Trophoblast cell (in vitro differentiated cells and primary cell): ENCODE data around the gene CHKA.

ENCODE experiments used
- DNase-seq, 2 donors: peaks; one replicate each; pipeline ENCODE4 v3.0.0-alpha.2; 2016
- H2AFZ ChIP-seq: 2 replicates; pipeline ENCODE4 v1.6.1; 2013; ENCODE audit warnings: low read length, moderate library complexity, mild to moderate bottlenecking; ENCODE audit not compliant: insufficient read depth, poor library complexity
- H2AK5ac ChIP-seq: 2 replicates; pipeline ENCODE4 v1.6.1; 2013; ENCODE audit warnings: mild to moderate bottlenecking, low read length
- H2BK120ac ChIP-seq: 2 replicates; pipeline ENCODE4 v1.6.1; 2013; ENCODE audit warnings: low read length, mild to moderate bottlenecking, moderate library complexity; ENCODE audit not compliant: insufficient read depth, poor library complexity
- H2BK12ac ChIP-seq: 2 replicates; pipeline ENCODE4 v1.6.1; 2013; ENCODE audit warnings: mild to moderate bottlenecking, low read length, moderate library complexity
- H2BK5ac ChIP-seq: 2 replicates; pipeline ENCODE4 v1.6.1; 2013; ENCODE audit warnings: low read length, low read depth, moderate library complexity, mild to moderate bottlenecking; ENCODE audit not compliant: poor library complexity
- H3K14ac ChIP-seq: 2 replicates; pipeline ENCODE4 v1.6.1; 2013; ENCODE audit warnings: mild to moderate bottlenecking, low read length
- H3K18ac ChIP-seq: 2 replicates; pipeline ENCODE4 v1.6.1; 2013; ENCODE audit warnings: mild to moderate bottlenecking, low read length
- H3K23ac ChIP-seq: 2 replicates; pipeline ENCODE4 v1.6.1; 2013; ENCODE audit warnings: low read length
- H3K27ac ChIP-seq: 2 replicates; pipeline ENCODE4 v1.5.1; 2013; ENCODE audit warnings: low read depth, mild to moderate bottlenecking, inconsistent platforms, low read length, moderate library complexity
- H3K27me3 ChIP-seq: 2 replicates; pipeline ENCODE4 v1.6.1; 2013; ENCODE audit warnings: inconsistent platforms, mild to moderate bottlenecking, low read length, moderate library complexity; ENCODE audit not compliant: insufficient read depth
- H3K36me3 ChIP-seq, 2 experiments: 1 replicate in 1 of 2; 2 replicates in 1 of 2; pipeline ENCODE4 v1.6.1; 2013; ENCODE audit warnings: low read length in 2 of 2, mild to moderate bottlenecking in 2 of 2, moderate library complexity in 1 of 2; ENCODE audit not compliant: insufficient read depth in 2 of 2, control insufficient read depth in 1 of 2
- H3K4ac ChIP-seq: 2 replicates; pipeline ENCODE4 v1.6.1; 2013; ENCODE audit warnings: low read depth, mild to moderate bottlenecking, low read length, moderate library complexity
- H3K4me1 ChIP-seq, 2 experiments: 1 replicate in 1 of 2; 2 replicates in 1 of 2; pipeline ENCODE4 v1.6.1; 2013; ENCODE audit warnings: low read length in 2 of 2, mild to moderate bottlenecking in 2 of 2, moderate library complexity in 1 of 2; ENCODE audit not compliant: insufficient read depth in 2 of 2, control insufficient read depth in 1 of 2
- H3K4me2 ChIP-seq: 2 replicates; pipeline ENCODE4 v1.6.1; 2013; ENCODE audit warnings: inconsistent platforms, mild to moderate bottlenecking, low read length, moderate library complexity
- H3K4me3 ChIP-seq: 2 replicates; pipeline ENCODE4 v1.5.1; 2013; ENCODE audit warnings: mild to moderate bottlenecking, low read depth, low read length, inconsistent platforms
- H3K79me1 ChIP-seq: one replicate; pipeline ENCODE4 v1.6.1; 2013; ENCODE audit warnings: low read length
- H3K79me2 ChIP-seq: 2 replicates; pipeline ENCODE4 v1.6.1; 2013; ENCODE audit warnings: low read length, mild to moderate bottlenecking; ENCODE audit not compliant: control insufficient read depth, insufficient read depth, poor library complexity
- H3K9ac ChIP-seq: 2 replicates; pipeline ENCODE4 v1.6.1; 2013; ENCODE audit warnings: mild to moderate bottlenecking, low read length
- H3K9me3 ChIP-seq: 2 replicates; pipeline ENCODE4 v1.6.1; 2013; ENCODE audit warnings: low read depth, mild to moderate bottlenecking, control low read depth, inconsistent platforms, low read length; ENCODE audit not compliant: insufficient read depth
- H4K12ac ChIP-seq: 2 replicates; pipeline ENCODE4 v1.6.1; 2013; ENCODE audit warnings: low read depth, mild to moderate bottlenecking, low read length, moderate library complexity
- H4K8ac ChIP-seq: 2 replicates; pipeline ENCODE4 v1.6.1; 2013; ENCODE audit warnings: low read depth, mild to moderate bottlenecking, low read length, moderate library complexity
- H4K91ac ChIP-seq: one replicate; pipeline ENCODE4 v1.6.1; 2013; ENCODE audit warnings: low read depth, mild to moderate bottlenecking, low read length, moderate library complexity
- WGBS: extraction: QIAGEN DNeasy Blood & Tissue Kit; methylation state at CpG from one replicate; pipeline ENCODE4 v1.1.7; 2013; ENCODE audit warnings: missing lambda C conversion rate; ENCODE audit not compliant: insufficient read length, insufficient coverage; ENCODE audit errors: extremely low coverage; 5-methylcytosine and 5-hydroxymethylcytosine counted together

CHKA gene

GRCh38 chr11:68032997-68033707 lies 88.0 kb downstream of the CHKA start:
- Histone ChIP-seq H3K4me3 (no peak overlapping the region), H3K23ac (no peak overlapping the region), H3K4me2 (no peak overlapping the region), H2AK5ac (no peak overlapping the region), H4K91ac (no peak overlapping the region), H2BK5ac (no peak overlapping the region), H3K4ac (no peak overlapping the region), H4K8ac (no peak overlapping the region), H4K12ac (no peak overlapping the region), H2BK120ac (no peak overlapping the region), H3K9me3 (peaks cover 13% of the 10 kb centered on the region), H3K27ac (no peak overlapping the region), H3K79me1 (peaks cover 7% of the 10 kb centered on the region), H3K9ac (no peak overlapping the region), H3K4me1 (peaks cover 5 to 10% of the 10 kb centered on the region in 2 experiments), H2AFZ (no peak overlapping the region), H3K14ac (no peak overlapping the region), H3K79me2 (peaks cover 7% of the 10 kb centered on the region), H3K27me3 (no peaks in the 10 kb centered on the region), H2BK12ac (no peak overlapping the region), H3K18ac (no peak overlapping the region), H3K36me3 (peaks cover 29 to 33% of the 10 kb centered on the region in 2 experiments)
- WGBS = no CpG with 5 or more reads among the region's 29 CpGs
- no peak for DNase-seq

- no peak overlapping the region for H2AK5ac ChIP-seq
- no peak overlapping the region for H3K4me2 ChIP-seq
- H2BK120ac ChIP-seq = no peak overlapping the region
- no peaks in the 10 kb centered on the region for H3K27me3 ChIP-seq
- peaks cover 6% of the 10 kb centered on the region for H3K79me1 ChIP-seq
- no peak overlapping the region for H3K23ac ChIP-seq
- H2BK12ac ChIP-seq = no peak overlapping the region
- H3K18ac ChIP-seq = peak overlapping the region; percentile 54
- no peak overlapping the region for H3K4ac ChIP-seq
- no peak overlapping the region for H4K12ac ChIP-seq
- H3K79me2 ChIP-seq = peaks cover 7% of the 10 kb centered on the region
- peak overlapping the region; percentile 16 for H3K4me3 ChIP-seq
- WGBS = no CpG with 5 or more reads among the region's 9 CpGs
- no peak overlapping the region for H4K91ac ChIP-seq
- no peak overlapping the region for H2AFZ ChIP-seq
- DNase-seq = no peak
- H3K36me3 ChIP-seq = peaks cover 29 to 31% of the 10 kb centered on the region in 2 experiments
- no peak overlapping the region for H3K14ac ChIP-seq
- H4K8ac ChIP-seq = no peak overlapping the region
- H3K9me3 ChIP-seq = peaks cover 15% of the 10 kb centered on the region
- no peak overlapping the region for H3K27ac ChIP-seq
- H3K4me1 ChIP-seq = peaks cover 4 to 8% of the 10 kb centered on the region in 2 experiments
- H2BK5ac ChIP-seq = no peak overlapping the region
- H3K9ac ChIP-seq = no peak overlapping the region
Measured at GRCh38 chr11:68032003-68032402, 89.2 kb downstream of the CHKA start.

- Histone ChIP-seq H3K9me3 (peaks cover 15% of the 10 kb centered on the region), H3K36me3 (peaks cover 22 to 23% of the 10 kb centered on the region in 2 experiments), H3K23ac (no peak overlapping the region), H4K91ac (peak overlapping the region; percentile 80), H2BK12ac (no peak overlapping the region), H3K9ac (peak overlapping the region; percentile 81), H4K8ac (peak overlapping the region; percentile 99), H3K4ac (peak overlapping the region; percentile 90), H3K14ac (peak overlapping the region; percentile 96), H3K4me3 (peak overlapping the region; percentile 100), H3K79me1 (peaks cover 6% of the 10 kb centered on the region), H3K18ac (peak overlapping the region; percentile 90), H3K4me2 (peak overlapping the region; percentile 99), H2BK120ac (peak overlapping the region; percentile 75), H2BK5ac (peak overlapping the region; percentile 74), H3K4me1 (peaks cover 4 to 8% of the 10 kb centered on the region in 2 experiments), H2AFZ (peak overlapping the region; percentile 91), H2AK5ac (peak overlapping the region; percentile 77), H3K27ac (no peak overlapping the region), H3K79me2 (peaks cover 7% of the 10 kb centered on the region), H3K27me3 (no peaks in the 10 kb centered on the region), H4K12ac (peak overlapping the region; percentile 99)
- no CpG with 5 or more reads among the region's 10 CpGs for WGBS
- DNase-seq = no peak
Measured at GRCh38 chr11:68031144-68031464, 90.1 kb downstream of the CHKA start.

GRCh38 chr11:68030318-68031143 lies 90.7 kb downstream of the CHKA start, which contains the start of gene NDUFS8:
NDUFS8 (plus strand) TSS chr11:68030681; CDS start chr11:68032152, 1,471 bp downstream.
- H2AK5ac ChIP-seq = peak within 1 kb of the TSS; percentile 77
- no CpG with 5 or more reads among the region's 56 CpGs for WGBS
- peak within 1 kb of the TSS; percentile 99 for H3K4me2 ChIP-seq
- peak within 1 kb of the TSS; percentile 91 for H2AFZ ChIP-seq
- H2BK5ac ChIP-seq = peak within 1 kb of the TSS; percentile 74
- no peak within 1 kb of the TSS for H3K27ac ChIP-seq
- peaks cover 4 to 8% of the 10 kb centered on the region in 2 experiments for H3K4me1 ChIP-seq
- H3K9ac ChIP-seq = peak within 1 kb of the TSS; percentile 81
- H3K27me3 ChIP-seq = no peaks in the 10 kb centered on the region
- H3K23ac ChIP-seq = no peak within 1 kb of the TSS
- H3K18ac ChIP-seq = peak within 1 kb of the TSS; percentile 90
- peak within 1 kb of the TSS; percentile 99 for H4K8ac ChIP-seq
- H3K79me1 ChIP-seq = peaks cover 6% of the 10 kb centered on the region
- peak within 1 kb of the TSS; percentile 96 for H3K14ac ChIP-seq
- peaks cover 20 to 22% of the 10 kb centered on the region in 2 experiments for H3K36me3 ChIP-seq
- DNase-seq = peak; percentile 97 to 99
- peaks cover 15% of the 10 kb centered on the region for H3K9me3 ChIP-seq
- H2BK120ac ChIP-seq = peak within 1 kb of the TSS; percentile 75
- H2BK12ac ChIP-seq = no peak within 1 kb of the TSS
- peak within 1 kb of the TSS; percentile 99 for H4K12ac ChIP-seq
- H3K79me2 ChIP-seq = peaks cover 7% of the 10 kb centered on the region
- H4K91ac ChIP-seq = peak within 1 kb of the TSS; percentile 80
- peak within 1 kb of the TSS; percentile 90 for H3K4ac ChIP-seq
- H3K4me3 ChIP-seq = peak within 1 kb of the TSS; percentile 100
